G401.6 (cell line): Measurements from ENCODE around the gene CFAP45.

Experiments used
- FAIRE-seq: peaks from 2 replicates; lab custom pipeline; 2012; peaks lifted over from hg19 to GRCh38; lab: Jason Lieb, UNC

The CFAP45 gene

GRCh38 chr1:159923203-159924024 is 23.4 kb upstream of the CFAP45 start:
- no peak for FAIRE-seq

- no peak for FAIRE-seq
Observed at GRCh38 chr1:159922511-159923202, 22.7 kb upstream of the CFAP45 start.

GRCh38 chr1:159921700-159922504 is 21.9 kb upstream of the CFAP45 start:
- FAIRE-seq = no peak

- no peak for FAIRE-seq
Observed at GRCh38 chr1:159921251-159921650, 21.3 kb upstream of the CFAP45 start.

GRCh38 chr1:159920651-159921050 is 20.7 kb upstream of the CFAP45 start:
- FAIRE-seq = no peak

GRCh38 chr1:159920202-159920601 is 20.2 kb upstream of the CFAP45 start:
- FAIRE-seq = no peak

- FAIRE-seq = no peak
Observed at GRCh38 chr1:159919236-159919865, 19.4 kb upstream of the CFAP45 start.

GRCh38 chr1:159918352-159919200 is 18.6 kb upstream of the CFAP45 start:
- FAIRE-seq = no peak

GRCh38 chr1:159917533-159918351 is 17.8 kb upstream of the CFAP45 start:
- no peak for FAIRE-seq

- no peak for FAIRE-seq
Observed at GRCh38 chr1:159916242-159917051, 16.5 kb upstream of the CFAP45 start.

GRCh38 chr1:159915571-159916241 is 15.7 kb upstream of the CFAP45 start:
- FAIRE-seq = no peak

- no peak for FAIRE-seq
Observed at GRCh38 chr1:159914252-159915018, 14.5 kb upstream of the CFAP45 start.

GRCh38 chr1:159913451-159914192 is 13.7 kb upstream of the CFAP45 start:
- no peak for FAIRE-seq

- FAIRE-seq = no peak
Observed at GRCh38 chr1:159911326-159912070, 11.5 kb upstream of the CFAP45 start.

GRCh38 chr1:159908031-159908940 is 8.3 kb upstream of the CFAP45 start:
- no peak for FAIRE-seq

GRCh38 chr1:159906960-159907359 is 7.0 kb upstream of the CFAP45 start:
- FAIRE-seq = no peak
